ENCODE measurements around the gene HRH3. TPM values are rescaled to one million over a fixed set of nuclear protein-coding genes. Genes with fewer than 3 reads are reported as not detected.

Gene HRH3
- total RNA-seq, 6 donors from 2014 or later: not detected

GRCh38 chr20:62212299-62212698, 7.8 kb downstream of the HRH3 start:
- H3K36me3 ChIP-seq: no peaks in the 10 kb centered on the region
- H3K27me3 ChIP-seq: peaks cover 0 to 35% (median 7%) of the 10 kb centered on the region in 4 donors
- no peak for ATAC-seq (ENCODE audit: low FRiP score in 2 of 2)
- TF ChIP-seq POLR2A (IDR thresholded peaks at IDR 0.05): no peak
- TF ChIP-seq, protein P1, sequence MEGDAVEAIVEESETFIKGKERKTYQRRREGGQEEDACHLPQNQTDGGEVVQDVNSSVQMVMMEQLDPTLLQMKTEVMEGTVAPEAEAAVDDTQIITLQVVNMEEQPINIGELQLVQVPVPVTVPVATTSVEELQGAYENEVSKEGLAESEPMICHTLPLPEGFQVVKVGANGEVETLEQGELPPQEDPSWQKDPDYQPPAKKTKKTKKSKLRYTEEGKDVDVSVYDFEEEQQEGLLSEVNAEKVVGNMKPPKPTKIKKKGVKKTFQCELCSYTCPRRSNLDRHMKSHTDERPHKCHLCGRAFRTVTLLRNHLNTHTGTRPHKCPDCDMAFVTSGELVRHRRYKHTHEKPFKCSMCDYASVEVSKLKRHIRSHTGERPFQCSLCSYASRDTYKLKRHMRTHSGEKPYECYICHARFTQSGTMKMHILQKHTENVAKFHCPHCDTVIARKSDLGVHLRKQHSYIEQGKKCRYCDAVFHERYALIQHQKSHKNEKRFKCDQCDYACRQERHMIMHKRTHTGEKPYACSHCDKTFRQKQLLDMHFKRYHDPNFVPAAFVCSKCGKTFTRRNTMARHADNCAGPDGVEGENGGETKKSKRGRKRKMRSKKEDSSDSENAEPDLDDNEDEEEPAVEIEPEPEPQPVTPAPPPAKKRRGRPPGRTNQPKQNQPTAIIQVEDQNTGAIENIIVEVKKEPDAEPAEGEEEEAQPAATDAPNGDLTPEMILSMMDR (IDR thresholded peaks at IDR 0.05): no peak
- 25 to 36% methylated on average over 5 to 9 of the region's 10 CpGs for WGBS, 2 donors
- H3K27ac ChIP-seq: no peak overlapping the region
- no peaks in the 10 kb centered on the region for H3K9me3 ChIP-seq
- no peaks in the 10 kb centered on the region for H3K4me1 ChIP-seq
- no peak overlapping the region for H3K4me3 ChIP-seq
- DNase-seq: peak in 1 of 2 donors; percentile 53

GRCh38 chr20:62211769-62212288, 8.2 kb downstream of the HRH3 start:
- peak in 1 of 2 donors; percentile 66 for DNase-seq
- 17 to 71% methylated on average over 1 to 8 of the region's 9 CpGs for WGBS, 2 donors
- Histone ChIP-seq H3K9me3 (no peaks in the 10 kb centered on the region), H3K4me3 (no peak overlapping the region), H3K36me3 (no peaks in the 10 kb centered on the region), H3K27me3 (peaks cover 0 to 30% (median 6%) of the 10 kb centered on the region in 4 donors), H3K27ac (no peak overlapping the region), H3K4me1 (no peaks in the 10 kb centered on the region)
- TF ChIP-seq EP300 (IDR thresholded peaks at IDR 0.05): no peak
- TF ChIP-seq, protein P1 (IDR thresholded peaks at IDR 0.05): no peak
- TF ChIP-seq POLR2AphosphoS5 (IDR thresholded peaks at IDR 0.05): no peak
- TF ChIP-seq POLR2A (IDR thresholded peaks at IDR 0.05): no peak
- no peak for ATAC-seq (ENCODE audit: low FRiP score in 2 of 2)

DNA sequence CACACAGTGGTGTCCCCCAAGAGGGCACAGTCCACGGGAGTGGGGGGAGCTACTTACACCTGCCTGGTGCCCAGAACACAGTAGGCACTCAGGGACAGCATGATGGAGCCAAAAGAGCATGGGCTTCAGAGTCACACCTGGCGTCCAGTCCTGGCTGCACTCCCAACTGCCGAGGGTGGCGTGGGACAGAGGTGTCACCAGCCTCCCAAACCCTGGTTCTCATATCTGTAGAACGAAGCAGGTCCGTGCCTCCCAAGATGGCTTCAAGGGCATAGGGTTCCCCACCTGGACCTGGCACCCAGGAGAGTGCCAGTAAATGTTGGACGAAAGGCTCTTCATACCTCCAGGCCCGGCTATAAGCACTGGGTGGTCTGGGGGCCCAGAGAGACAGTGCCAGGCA, 8.9 kb downstream of the HRH3 start:
- Histone ChIP-seq H3K9me3 (no peaks in the 10 kb centered on the region), H3K27ac (no peak overlapping the region), H3K36me3 (no peaks in the 10 kb centered on the region), H3K27me3 (peaks cover 0 to 24% (median 6%) of the 10 kb centered on the region in 4 donors), H3K4me3 (no peak overlapping the region), H3K4me1 (no peaks in the 10 kb centered on the region)
- TF ChIP-seq POLR2AphosphoS5 (IDR thresholded peaks at IDR 0.05) (no peak), POLR2A (IDR thresholded peaks at IDR 0.05) (no peak)
- 77% methylated on average over 4 to 6 of the region's 8 CpGs for WGBS, 2 donors
- ATAC-seq (ENCODE audit: low FRiP score in 2 of 2) (no peak), DNase-seq (no peak)

DNA sequence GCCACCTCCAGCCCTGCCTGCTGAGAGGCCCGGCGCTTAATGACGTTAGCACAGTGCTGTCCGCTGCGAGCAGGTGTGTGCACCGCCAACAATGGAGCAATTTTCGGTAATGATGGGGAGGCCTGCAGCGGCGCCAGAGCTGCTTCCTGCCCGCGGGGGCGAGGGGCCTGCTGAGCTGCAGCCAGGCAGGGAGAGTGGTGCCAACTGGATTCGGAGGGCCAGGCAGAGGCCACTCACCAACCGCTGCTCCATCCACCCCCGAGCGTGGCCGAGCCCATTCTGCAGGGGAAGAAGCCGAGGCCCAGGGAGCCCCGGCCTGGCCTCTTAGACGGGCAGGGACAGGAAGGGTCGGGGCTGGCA, 9.6 kb downstream of the HRH3 start:
- peak in 1 of 2 donors; percentile 59 for DNase-seq
- WGBS, 2 donors: 37 to 54% methylated on average over 13 to 16 of the region's 21 CpGs
- Histone ChIP-seq H3K4me3 (no peak overlapping the region), H3K36me3 (no peaks in the 10 kb centered on the region), H3K4me1 (no peaks in the 10 kb centered on the region), H3K27ac (no peak overlapping the region), H3K9me3 (no peaks in the 10 kb centered on the region), H3K27me3 (peaks cover 0 to 22% (median 6%) of the 10 kb centered on the region in 4 donors)
- no peak for ATAC-seq (ENCODE audit: low FRiP score in 2 of 2)
- TF ChIP-seq EP300 (IDR thresholded peaks at IDR 0.05) (no peak), POLR2AphosphoS5 (IDR thresholded peaks at IDR 0.05) (no peak), POLR2A (IDR thresholded peaks at IDR 0.05) (no peak)
- TF ChIP-seq, protein P1 (IDR thresholded peaks at IDR 0.05): no peak

DNA sequence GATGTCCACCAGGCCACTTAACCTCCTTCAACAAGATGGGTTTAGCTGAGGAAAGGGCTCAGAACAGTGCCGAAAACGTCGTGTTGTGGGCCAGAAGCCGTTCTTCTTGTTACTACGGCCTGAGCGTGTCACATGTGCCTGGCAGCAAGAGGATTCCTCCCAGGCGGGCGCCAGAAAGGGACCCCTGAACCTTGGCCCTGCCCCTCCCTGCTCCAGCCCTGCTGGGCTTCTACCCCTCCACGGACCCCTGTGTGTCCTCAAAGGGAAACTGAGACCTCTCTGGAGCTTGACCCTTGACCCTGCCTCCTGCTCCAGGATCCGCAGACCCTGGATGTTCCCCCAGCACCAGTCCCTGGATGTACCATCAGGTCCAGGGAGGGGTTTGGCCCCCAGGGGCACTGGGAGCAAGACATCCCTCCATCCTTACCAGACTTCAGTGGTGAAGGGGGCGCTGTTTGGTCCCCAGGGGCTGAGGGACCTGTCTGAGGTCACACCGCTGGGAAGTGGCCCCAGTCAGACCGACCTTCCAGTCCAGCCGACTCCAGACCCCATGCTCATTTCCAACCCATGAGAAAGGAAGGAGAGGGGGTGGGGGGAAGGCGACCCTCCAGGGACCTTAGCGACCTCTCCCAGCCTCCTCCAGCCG, 10.1 kb downstream of the HRH3 start:
- 64 to 66% methylated on average over 14 to 16 of the region's 17 CpGs for WGBS, 2 donors
- TF ChIP-seq, protein P1 (IDR thresholded peaks at IDR 0.05): no peak
- no peak for TF ChIP-seq POLR2A (IDR thresholded peaks at IDR 0.05)
- TF ChIP-seq POLR2AphosphoS5 (IDR thresholded peaks at IDR 0.05): no peak
- TF ChIP-seq EP300 (IDR thresholded peaks at IDR 0.05): no peak

More for the DNA sequence above, 10.1 kb downstream of the HRH3 start:
- DNase-seq (no peak), ATAC-seq (ENCODE audit: low FRiP score in 2 of 2) (no peak)
- Histone ChIP-seq H3K36me3 (no peaks in the 10 kb centered on the region), H3K9me3 (no peaks in the 10 kb centered on the region), H3K27ac (no peak overlapping the region), H3K4me1 (no peaks in the 10 kb centered on the region), H3K4me3 (no peak overlapping the region), H3K27me3 (peaks cover 0 to 22% (median 6%) of the 10 kb centered on the region in 4 donors)
